Upper lobe of left lung (tissue), 6 donors: Measurements from ENCODE around the gene PRDM12. TPM values are rescaled to one million over a fixed set of nuclear protein-coding genes. Genes with fewer than 3 reads are reported as not detected.
A peak's percentile ranks its signal among the peaks of the same experiment; 100 is the strongest.

Experiments used
- ATAC-seq, 2 donors: fragments of 200-7000 bp; cut with Tn5 transposase; one replicate each; pipeline ENCODE4 v1.9.1; 2022; ENCODE audit warnings: mild to moderate bottlenecking in 2 of 2, moderate library complexity in 2 of 2; ENCODE audit not compliant: low FRiP score in 2 of 2
- DNase-seq, 2 donors: peaks; one replicate each; pipeline ENCODE4 v3.0.0-alpha.2; 2019 to 2020
- H3K27ac ChIP-seq, 4 donors: fragments of 200-600 bp; sonication (generic); one replicate each; pipeline ENCODE4 v1.5.1; 2016 to 2019
- H3K27me3 ChIP-seq, 4 donors: fragments of 200-600 bp; sonication (generic); one replicate each; pipeline ENCODE4 v1.5.1; 2017 to 2019
- H3K36me3 ChIP-seq, 4 donors: fragments of 200-600 bp; sonication (generic); one replicate each; pipeline ENCODE4 v1.5.1; 2016 to 2019
- H3K4me1 ChIP-seq, 4 donors: fragments of 200-600 bp; sonication (generic); one replicate each; pipeline ENCODE4 v1.5.1; 2018 to 2019
- H3K4me3 ChIP-seq, 4 donors: fragments of 200-600 bp; sonication (generic); one replicate each; pipeline ENCODE4 v1.5.1; 2017 to 2019; ENCODE audit warnings: mild to moderate bottlenecking in 2 of 4, moderate library complexity in 1 of 4
- H3K9me3 ChIP-seq, 4 donors: fragments of 200-600 bp; sonication (generic); one replicate each; pipeline ENCODE4 v1.5.1; 2018 to 2019
- EP300 ChIP-seq, 4 donors: sonication (generic); formaldehyde crosslinking; IDR thresholded peaks; one replicate each; pipeline ENCODE4 v1.5.1; 2017; ENCODE audit warnings: antibody characterized with exemption in 4 of 4, control low read depth in 2 of 4
- POLR2A ChIP-seq, 4 donors: fragments of 450-650 bp; IDR thresholded peaks; one replicate each; pipeline ENCODE4 v1.5.1; 2016 to 2017; ENCODE audit warnings: antibody characterized with exemption in 4 of 4, mild to moderate bottlenecking in 2 of 4
- POLR2AphosphoS5 ChIP-seq, 2 donors: sonication (generic); formaldehyde crosslinking; IDR thresholded peaks; one replicate each; pipeline ENCODE4 v1.5.1; 2017; ENCODE audit warnings: antibody characterized with exemption in 2 of 2
- WGBS, 2 donors: methylation state at CpG; one replicate each; pipeline ENCODE4 v1.1.5; 2017 to 2018; 5-methylcytosine and 5-hydroxymethylcytosine counted together
- total RNA-seq, 6 donors: library from RNA; depleted of rRNA in 4 of 6; stranded (reverse); fragments of >200 nt in 4 of 6; gene quantifications; one replicate each; pipeline versions ENCODE4 v1.1.0 to v1.2.1, GENCODE V29; 2016 to 2021
- TF ChIP-seq, protein P1 (sequence below), 6 experiments: fragments of 450-650 bp in 4 of 6; fragments of 200-600 bp in 2 of 6; sonication (generic) in 2 of 6; IDR thresholded peaks; one replicate each; pipeline ENCODE4 v1.5.1; 2016 to 2019; ENCODE audit warnings: antibody characterized with exemption in 6 of 6
- donor health status: DM: no; HTN: no; CAD: no; lungs with moderate emphysema.
- donor health status: DM: no; HTN: yes; CAD: no; lungs with severe emphysema.

The PRDM12 gene
- total RNA-seq, 6 donors from 2014 or later = 0.10 TPM; not detected in 5

DNA sequence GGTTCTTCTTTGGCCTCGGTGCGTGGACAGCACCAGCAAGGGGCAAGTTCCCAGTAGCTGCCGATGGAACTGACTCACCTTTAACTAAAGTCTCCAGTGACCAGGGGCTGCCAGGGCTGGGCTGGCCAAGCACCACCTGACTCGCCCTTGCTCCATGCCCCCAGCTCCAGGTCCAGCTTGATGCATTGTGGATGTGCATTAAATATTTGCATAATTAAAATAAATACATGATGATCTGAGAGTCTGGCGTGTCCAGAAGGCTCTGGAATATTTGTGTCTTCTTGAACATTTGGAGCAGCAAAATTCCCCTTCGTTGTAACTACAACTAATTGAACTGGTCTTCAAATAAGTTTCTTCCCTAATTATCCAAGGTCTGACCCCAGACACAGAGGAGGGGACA lies 9.5 kb upstream of the PRDM12 start:
- Histone ChIP-seq H3K27ac (no peak overlapping the region), H3K36me3 (no peaks in the 10 kb centered on the region), H3K9me3 (peaks cover 0 to 4% (median 0%) of the 10 kb centered on the region in 4 donors), H3K4me3 (no peak overlapping the region), H3K27me3 (peaks cover 0 to 24% (median 13%) of the 10 kb centered on the region in 4 donors), H3K4me1 (peaks cover 2 to 9% (median 4%) of the 10 kb centered on the region in 4 donors)
- 65 to 81% methylated on average over 6 of the region's 6 CpGs for WGBS, 2 donors
- DNase-seq = no peak
- ATAC-seq = no peak
- TF ChIP-seq POLR2A (IDR thresholded peaks at IDR 0.05) = no peak
- TF ChIP-seq, protein P1, sequence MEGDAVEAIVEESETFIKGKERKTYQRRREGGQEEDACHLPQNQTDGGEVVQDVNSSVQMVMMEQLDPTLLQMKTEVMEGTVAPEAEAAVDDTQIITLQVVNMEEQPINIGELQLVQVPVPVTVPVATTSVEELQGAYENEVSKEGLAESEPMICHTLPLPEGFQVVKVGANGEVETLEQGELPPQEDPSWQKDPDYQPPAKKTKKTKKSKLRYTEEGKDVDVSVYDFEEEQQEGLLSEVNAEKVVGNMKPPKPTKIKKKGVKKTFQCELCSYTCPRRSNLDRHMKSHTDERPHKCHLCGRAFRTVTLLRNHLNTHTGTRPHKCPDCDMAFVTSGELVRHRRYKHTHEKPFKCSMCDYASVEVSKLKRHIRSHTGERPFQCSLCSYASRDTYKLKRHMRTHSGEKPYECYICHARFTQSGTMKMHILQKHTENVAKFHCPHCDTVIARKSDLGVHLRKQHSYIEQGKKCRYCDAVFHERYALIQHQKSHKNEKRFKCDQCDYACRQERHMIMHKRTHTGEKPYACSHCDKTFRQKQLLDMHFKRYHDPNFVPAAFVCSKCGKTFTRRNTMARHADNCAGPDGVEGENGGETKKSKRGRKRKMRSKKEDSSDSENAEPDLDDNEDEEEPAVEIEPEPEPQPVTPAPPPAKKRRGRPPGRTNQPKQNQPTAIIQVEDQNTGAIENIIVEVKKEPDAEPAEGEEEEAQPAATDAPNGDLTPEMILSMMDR (IDR thresholded peaks at IDR 0.05) = no peak
- TF ChIP-seq POLR2AphosphoS5 (IDR thresholded peaks at IDR 0.05) = no peak
- TF ChIP-seq EP300 (IDR thresholded peaks at IDR 0.05) = no peak

DNA sequence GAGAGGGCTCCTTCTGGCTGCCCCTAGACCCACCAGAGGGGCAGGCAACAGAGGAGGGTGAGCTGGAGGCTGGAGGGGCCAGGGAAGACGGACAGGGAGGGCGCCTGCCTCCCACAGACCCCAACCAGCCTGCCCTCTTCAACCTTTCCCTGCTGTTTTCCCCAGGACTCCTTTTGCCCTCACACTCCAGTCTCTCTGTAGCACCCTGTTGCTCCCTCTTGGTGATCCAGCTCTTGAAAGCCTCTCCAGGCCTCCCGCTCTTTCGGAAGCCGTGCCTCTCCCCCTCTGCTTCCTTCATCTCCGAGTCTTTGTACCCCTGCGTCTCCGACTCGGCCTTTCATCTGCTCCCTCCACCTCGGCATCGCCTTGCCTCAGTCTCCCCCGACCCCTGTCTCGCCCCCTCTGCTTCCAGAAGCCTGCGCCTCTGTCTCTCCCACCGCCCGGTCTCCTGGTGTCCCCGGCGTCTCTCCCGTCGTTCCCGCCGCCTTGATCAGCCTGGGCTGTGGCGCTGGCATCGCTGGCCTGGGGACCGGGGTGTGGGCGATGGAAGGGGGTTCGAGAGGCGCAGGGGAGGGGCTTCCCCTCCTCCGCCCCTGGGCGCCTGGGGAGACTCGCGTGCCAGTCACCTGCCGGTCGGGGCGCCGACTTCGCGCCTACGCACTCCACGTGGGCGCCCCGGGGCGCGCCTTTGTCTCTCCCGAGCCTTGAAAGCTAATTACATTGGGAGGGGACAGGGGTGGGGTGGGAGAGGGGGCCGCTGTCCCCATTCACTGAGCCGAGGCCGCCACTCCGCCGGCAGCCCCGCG lies 5.3 kb upstream of the PRDM12 start:
- TF ChIP-seq POLR2AphosphoS5 (IDR thresholded peaks at IDR 0.05) (no peak), POLR2A (IDR thresholded peaks at IDR 0.05) (no peak), EP300 (IDR thresholded peaks at IDR 0.05) (no peak)
- TF ChIP-seq, protein P1 (IDR thresholded peaks at IDR 0.05) = no peak
- Histone ChIP-seq H3K4me1 (peaks cover 34 to 51% (median 42%) of the 10 kb centered on the region in 4 donors), H3K27ac (no peak overlapping the region), H3K27me3 (peaks cover 0 to 66% (median 42%) of the 10 kb centered on the region in 4 donors), H3K4me3 (no peak overlapping the region), H3K9me3 (peaks cover 0 to 4% (median 0%) of the 10 kb centered on the region in 4 donors), H3K36me3 (no peaks in the 10 kb centered on the region)
- DNase-seq = peak in 1 of 2 donors; percentile 72
- no peak for ATAC-seq
- 14 to 15% methylated on average over 43 to 47 of the region's 52 CpGs for WGBS, 2 donors

DNA sequence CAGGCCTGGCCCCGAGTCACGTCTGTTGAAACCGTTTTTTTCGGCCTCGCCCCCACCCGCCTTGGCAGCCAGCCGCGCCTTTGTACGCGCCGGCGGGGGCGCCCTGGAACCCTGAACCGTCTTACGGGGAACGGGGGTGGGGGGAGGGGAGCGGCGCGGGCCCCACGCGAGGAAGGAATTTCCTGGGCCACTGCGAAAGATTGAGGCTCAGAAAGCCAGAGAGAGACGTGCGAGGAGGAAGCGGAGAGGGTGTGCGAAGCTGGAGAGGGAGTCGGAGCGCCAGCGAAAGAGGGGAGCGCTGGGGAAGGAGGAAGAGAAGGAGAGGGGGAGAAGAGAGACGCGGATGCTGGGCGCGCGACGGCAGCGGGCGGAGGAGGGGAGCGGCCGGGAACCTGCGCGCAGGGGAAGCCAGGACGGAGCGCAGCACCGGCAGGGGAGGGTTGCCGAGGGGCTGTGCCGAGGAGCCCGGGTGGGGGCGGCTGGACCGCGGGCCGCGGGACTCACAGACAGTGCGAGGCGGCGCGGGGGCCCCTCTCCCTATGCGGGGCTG lies 4.6 kb upstream of the PRDM12 start:
- ATAC-seq (no peak), DNase-seq (peak in 1 of 2 donors; percentile 81)
- H3K27me3 ChIP-seq = peaks cover 0 to 73% (median 49%) of the 10 kb centered on the region in 4 donors
- H3K36me3 ChIP-seq = no peaks in the 10 kb centered on the region
- peaks cover 40 to 58% (median 48%) of the 10 kb centered on the region in 4 donors for H3K4me1 ChIP-seq
- 6% methylated on average over 31 to 37 of the region's 58 CpGs for WGBS, 2 donors
- H3K4me3 ChIP-seq = peak overlapping the region in 3 of 4 donors; percentile 34 to 46 (median 41)
- TF ChIP-seq, protein P1 (IDR thresholded peaks at IDR 0.05) = no peak
- no peak for TF ChIP-seq POLR2AphosphoS5 (IDR thresholded peaks at IDR 0.05)
- TF ChIP-seq POLR2A (IDR thresholded peaks at IDR 0.05) = no peak
- no peak for TF ChIP-seq EP300 (IDR thresholded peaks at IDR 0.05)
- H3K9me3 ChIP-seq = peaks cover 0 to 4% (median 0%) of the 10 kb centered on the region in 4 donors
- no peak overlapping the region for H3K27ac ChIP-seq

DNA sequence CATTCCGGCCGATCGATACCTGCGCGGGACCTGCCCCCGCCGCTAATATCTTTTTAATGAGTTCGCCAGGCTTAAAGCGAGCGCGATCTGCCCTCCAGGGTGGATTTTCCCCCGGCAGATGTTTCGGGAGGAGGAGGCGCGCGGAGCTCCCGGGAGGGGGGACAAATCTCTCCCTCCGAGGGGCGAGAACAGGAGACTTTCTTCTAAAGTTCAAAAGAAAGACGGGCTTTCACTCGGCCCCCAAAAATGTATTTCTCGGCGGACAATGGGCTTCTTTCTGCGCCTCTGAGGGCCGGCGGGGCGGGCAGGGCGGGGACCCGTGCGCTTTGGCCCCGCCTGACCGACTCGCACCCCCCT lies 4.1 kb upstream of the PRDM12 start:
- peaks cover 0 to 78% (median 54%) of the 10 kb centered on the region in 4 donors for H3K27me3 ChIP-seq
- H3K9me3 ChIP-seq = peaks cover 0 to 4% (median 0%) of the 10 kb centered on the region in 4 donors
- DNase-seq (no peak), ATAC-seq (no peak)
- H3K36me3 ChIP-seq = no peaks in the 10 kb centered on the region
- H3K27ac ChIP-seq = no peak overlapping the region
- H3K4me3 ChIP-seq = peak overlapping the region in 3 of 4 donors; percentile 34 to 46 (median 41)
- peaks cover 46 to 63% (median 54%) of the 10 kb centered on the region in 4 donors for H3K4me1 ChIP-seq
- TF ChIP-seq POLR2A (IDR thresholded peaks at IDR 0.05) (no peak), EP300 (IDR thresholded peaks at IDR 0.05) (no peak), POLR2AphosphoS5 (IDR thresholded peaks at IDR 0.05) (no peak)
- TF ChIP-seq, protein P1 (IDR thresholded peaks at IDR 0.05) = no peak
- 2 to 4% methylated on average over 16 to 29 of the region's 33 CpGs for WGBS, 2 donors
